GM18861 (cell line): Measurements from ENCODE around the gene TEPSIN.

Experiments
- ATAC-seq: cut with Tn5 transposase; IDR thresholded peaks from one replicate; pipeline ENCODE4 v1.9.1; 2021; ENCODE audit not compliant: unreplicated experiment

TEPSIN gene, protein sequence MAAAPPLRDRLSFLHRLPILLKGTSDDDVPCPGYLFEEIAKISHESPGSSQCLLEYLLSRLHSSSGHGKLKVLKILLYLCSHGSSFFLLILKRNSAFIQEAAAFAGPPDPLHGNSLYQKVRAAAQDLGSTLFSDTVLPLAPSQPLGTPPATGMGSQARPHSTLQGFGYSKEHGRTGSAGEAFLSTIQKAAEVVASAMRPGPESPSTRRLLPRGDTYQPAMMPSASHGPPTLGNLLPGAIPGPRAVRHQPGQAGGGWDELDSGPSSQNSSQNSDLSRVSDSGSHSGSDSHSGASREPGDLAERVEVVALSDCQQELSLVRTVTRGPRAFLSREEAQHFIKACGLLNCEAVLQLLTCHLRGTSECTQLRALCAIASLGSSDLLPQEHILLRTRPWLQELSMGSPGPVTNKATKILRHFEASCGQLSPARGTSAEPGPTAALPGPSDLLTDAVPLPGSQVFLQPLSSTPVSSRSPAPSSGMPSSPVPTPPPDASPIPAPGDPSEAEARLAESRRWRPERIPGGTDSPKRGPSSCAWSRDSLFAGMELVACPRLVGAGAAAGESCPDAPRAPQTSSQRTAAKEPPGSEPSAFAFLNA

GRCh38 chr17:81238815-81239713 lies at the start of gene TEPSIN, which contains the start of gene NDUFAF8:
TEPSIN (minus strand) TSS chr17:81239055; CDS start chr17:81239033, 22 bp downstream.
NDUFAF8 (plus strand) TSS chr17:81239318; CDS start chr17:81239364, 46 bp downstream.
- peak; percentile 85 for ATAC-seq

GRCh38 chr17:81287741-81288430 lies 49.0 kb upstream of the TEPSIN start:
- no peak for ATAC-seq

DNA sequence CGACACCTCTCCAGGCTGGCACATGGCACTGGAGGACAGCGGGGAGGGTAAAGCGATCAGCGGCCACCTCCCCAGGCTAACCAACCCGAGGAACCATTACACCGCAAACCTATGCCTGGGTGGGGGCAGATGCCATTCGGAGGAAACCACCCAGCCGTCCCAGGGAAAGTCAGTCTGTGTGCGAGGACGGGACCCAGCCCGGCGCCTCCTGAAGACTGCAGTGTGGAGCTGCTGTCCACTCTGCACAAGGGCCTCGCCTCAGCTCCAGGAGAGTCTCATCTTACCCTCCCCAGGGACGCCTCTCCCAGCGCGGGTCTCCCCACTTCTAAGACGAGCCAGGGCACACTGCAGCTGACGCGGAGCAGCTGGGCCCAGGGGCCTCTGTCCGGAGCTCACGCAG lies 48.3 kb upstream of the TEPSIN start:
- no peak for ATAC-seq

DNA sequence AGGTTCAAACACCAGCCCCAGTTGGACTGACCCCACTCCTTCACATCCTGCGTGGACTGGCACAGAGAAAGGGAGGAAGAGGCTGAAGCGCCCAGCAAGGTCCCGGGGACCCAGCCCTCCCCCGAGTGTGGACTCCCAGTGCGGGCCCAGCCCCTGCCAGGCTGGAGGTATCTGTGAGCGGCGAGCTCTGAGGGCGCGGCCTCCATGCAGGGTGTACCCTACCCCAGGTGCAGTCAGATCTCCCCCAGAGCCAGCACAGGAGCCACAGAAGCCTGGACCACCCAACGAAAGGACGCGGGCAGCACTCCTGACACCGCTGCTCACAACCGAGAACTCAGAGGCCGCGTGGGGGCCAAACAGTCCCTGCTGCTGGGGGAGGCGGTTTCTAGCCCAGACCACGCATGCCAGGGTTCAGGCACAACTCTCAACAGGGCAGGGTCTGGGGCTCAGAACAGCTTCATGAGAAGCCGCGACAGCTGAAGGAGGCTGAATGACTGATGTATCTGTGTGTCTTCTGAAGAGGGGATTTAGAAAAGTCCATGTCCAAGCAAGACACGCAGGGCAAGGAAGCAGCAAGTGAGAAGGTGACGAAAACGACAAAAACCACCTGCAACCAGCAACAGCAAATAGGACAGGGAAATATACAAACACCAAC lies 47.8 kb upstream of the TEPSIN start:
- no peak for ATAC-seq

DNA sequence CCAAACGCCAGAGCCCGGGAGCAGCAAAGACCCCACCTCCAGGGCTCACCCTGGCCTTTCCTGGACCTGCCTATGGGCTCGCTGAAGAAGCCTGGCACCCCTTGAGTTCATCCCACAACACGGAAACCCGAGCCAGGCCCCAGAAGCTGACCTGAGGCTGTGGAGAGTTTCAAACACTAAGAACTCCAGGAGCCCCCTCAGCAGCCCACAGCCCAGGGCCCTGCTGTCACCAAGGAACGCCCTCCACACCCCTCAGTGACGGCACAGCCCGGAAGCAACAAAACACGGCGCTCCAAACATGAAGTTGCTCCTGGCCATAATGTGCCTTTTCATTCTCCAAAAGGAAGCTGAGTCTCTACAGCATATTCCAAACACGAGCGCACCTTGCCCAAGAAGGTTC lies 47.0 kb upstream of the TEPSIN start:
- ATAC-seq, result no peak

DNA sequence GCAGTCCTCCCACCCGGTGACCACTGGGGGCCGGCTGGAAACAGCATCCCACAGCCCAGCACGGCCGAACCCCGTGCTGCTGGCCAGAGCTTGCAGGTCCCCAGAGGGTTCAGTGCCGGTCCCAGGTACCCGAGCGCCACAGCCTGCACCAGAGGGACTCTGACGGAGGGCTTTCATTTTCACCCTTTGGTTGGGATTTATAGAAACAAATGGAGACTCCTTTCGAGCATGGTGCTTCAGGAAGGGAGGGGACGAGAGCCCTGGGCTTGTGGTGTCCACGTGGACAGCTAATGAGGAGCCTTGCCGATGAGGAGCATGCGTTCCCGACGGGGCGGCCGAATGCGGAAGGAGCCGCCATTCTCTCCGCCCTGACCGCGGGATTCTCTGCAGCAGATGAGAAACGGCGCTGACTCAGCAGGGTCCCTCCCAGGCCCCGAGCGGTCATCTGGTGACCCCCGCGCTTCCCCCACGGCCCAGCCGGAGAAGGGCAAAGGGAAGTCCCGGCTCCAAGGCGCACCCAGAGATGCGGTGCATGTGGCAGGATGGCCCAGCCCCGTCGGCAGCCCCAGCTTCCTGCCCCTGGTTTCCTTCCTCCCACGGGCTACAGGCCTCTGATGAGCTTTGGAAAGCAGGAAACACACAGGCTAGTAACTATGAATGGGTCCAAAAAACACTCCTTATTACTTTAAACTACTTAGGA lies 46.5 kb upstream of the TEPSIN start:
- ATAC-seq, result no peak

DNA sequence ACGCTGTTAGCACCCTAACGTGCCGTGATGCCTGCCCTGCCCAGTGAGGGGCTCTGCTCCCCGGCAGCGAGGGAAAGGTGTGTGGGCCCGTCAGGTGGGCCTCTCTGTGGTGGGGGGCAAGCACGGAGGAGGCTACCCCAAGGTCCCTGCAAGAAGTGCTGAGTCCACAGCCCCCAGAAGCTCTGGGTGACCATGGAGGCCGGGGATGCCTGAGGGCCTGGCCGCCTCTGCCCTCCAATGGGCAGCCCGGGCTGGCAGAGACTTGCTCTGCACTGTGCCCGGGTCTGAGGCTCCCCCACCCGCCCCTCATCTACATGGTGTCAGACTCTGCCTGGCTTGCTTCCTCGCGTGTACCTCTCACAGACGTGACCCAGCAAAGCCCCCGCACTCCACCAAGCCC lies 44.0 kb upstream of the TEPSIN start:
- no peak for ATAC-seq

DNA sequence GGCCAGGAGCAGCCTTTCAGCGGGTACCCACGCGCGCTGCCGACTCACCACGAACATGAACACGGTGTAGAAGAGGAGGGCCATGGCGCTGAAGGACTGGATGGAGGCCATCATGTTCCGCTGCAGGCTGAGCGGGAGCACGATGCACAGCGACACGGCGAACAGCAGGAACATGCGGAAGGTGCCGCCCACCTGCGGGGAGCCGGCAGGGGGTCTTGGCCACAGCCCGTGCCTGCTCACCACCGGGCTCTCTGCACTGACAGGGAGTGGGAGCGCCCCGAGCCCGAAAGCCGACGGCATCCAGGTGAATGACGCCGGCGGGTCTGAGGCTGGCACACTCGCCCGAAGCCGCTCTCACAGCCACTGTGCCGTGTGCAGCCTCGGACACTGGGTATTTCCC lies 43.3 kb upstream of the TEPSIN start:
- no peak for ATAC-seq

DNA sequence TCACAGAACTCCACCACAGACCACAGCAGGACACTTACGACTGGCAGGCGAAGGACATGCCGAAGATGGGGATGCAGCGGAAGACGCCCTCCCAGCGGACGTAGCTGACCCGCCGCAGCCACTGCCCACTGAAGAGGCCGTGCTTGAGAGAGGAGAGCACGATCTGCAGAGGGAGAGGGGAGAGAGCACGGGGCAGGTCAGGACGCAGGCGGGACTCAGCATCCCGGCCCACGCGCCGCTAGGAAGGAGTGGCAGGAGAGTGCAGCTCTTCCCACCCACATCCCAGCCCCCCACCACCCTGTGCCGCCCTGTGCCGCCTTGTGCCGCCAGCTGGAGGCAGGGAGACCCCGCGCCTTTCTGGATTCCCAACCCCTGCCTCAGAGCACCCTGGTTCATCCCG lies 41.7 kb upstream of the TEPSIN start:
- no peak for ATAC-seq

DNA sequence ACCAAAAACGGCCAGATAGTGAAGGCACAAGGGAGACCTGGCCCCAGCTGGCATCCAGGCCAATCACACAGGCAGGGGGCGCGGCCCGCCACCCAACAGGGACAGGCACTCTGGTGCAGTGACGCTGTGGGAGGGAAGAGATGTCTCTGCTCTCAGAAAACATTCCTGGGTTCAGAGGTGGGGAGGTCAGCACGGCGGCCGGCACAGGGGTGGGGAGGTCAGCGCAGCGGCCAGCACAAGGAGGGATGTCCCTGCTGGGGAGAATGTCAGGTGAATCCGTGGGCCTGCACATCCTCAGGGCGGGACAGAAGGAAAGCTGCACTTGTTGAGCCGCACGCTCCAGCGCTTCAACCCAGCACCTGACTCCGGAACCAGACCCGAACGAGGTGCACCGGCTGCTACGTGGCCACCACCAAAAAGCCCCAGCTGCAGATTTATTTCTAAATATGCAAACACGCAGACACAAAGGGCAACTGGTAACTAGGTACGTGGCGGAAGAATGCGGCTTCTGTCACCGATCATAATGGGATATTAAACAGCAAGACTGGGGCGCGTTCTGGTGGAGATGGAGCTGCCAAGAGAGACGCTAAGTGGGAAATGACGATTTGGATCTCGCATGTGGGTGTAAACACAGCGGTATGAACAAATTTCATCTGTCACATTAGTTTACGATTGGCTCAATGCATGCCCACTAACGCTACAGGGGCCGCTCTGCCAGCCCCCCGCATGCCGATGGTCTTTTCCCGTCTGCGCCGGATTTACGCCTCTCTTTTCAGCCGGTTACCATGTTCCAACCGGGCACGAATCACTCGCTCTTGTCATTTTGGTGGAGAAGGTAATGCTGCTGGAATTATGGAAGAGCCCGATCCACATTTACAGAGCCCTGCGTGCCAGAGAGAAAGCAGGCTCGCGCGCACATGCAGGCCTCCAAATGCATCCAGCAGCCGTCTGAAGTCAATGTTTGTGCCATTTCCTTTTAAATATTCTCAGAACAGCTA lies 40.7 kb upstream of the TEPSIN start:
- ATAC-seq, result no peak

GRCh38 chr17:81278831-81279230 lies 40.0 kb upstream of the TEPSIN start:
- ATAC-seq, result no peak

DNA sequence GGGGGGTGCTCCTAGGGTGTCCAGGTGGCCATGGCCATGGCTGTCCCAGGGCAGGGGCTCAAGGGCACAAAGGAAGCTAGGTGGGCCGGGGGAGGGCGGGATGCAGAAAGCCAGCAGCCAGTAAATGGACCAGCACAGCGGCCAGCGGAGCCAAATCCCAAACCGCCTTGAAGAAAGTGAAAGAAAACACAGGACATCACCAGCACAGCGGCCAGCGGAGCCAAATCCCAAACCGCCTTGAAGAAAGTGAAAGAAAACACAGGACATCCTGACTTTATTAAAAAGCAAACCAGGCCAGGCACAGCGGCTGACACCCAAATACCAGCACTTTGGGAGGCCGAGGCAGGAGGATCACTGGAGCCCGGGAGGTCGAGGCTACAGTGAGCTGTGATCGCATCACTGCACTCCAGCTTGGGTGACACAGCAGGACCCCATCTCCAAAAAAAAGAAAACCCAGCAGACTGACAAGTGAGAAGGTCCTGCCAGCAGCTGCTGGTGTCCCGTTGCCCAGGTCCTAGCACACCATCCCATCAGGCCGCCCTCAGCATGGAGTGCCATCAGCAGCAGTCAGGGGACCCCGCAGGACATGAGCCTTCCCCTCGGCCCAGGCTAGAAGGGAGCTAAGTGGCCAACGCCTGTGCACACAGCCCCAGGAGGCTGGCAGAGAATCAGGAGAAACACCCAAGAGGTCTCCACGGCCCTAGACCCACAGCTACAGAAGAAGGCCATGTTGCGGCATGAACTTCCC lies 39.3 kb upstream of the TEPSIN start:
- no peak for ATAC-seq

DNA sequence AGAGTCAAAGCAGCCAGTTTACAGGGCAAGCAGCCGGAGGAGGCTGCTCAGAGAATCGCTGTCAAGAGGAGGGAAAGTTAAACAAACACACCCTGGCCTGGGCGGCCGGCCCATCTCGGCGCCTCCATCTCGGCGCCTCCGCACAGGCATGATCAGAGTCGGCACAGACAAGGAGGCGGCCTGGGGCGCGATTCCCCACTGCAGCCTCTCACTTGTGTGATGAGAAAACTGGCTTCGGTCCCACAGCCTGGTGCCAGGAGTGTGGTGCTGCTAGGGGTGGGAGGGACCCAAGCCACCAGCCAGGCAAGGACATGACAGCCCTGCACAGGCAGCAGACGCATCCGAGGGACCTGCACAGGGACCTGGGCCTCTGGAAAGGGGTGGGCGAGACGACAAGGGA lies 38.6 kb upstream of the TEPSIN start:
- no peak for ATAC-seq

GRCh38 chr17:81276781-81277180 lies 37.9 kb upstream of the TEPSIN start:
- ATAC-seq, result no peak

DNA sequence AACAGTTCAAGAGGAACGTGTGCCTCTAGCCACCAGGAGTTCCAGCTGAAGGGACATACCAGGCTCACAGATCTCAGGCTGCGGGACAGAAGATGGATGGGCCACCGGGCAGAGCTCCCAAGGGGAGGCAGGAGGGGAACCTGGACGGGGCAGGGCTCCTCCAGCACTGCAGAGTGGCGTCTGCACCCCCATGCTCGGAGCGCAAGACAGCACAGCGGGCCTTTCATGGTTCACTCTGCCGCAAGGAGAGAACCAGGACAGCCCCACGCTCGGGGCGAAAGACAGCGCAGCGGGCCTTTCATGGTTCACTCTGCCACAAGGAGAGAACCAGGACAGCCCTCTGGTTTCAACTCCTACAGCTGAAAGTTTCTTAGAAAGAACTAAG lies 35.6 kb upstream of the TEPSIN start:
- ATAC-seq, result no peak

- ATAC-seq, result no peak
Observed at GRCh38 chr17:81273698-81274470, 35.0 kb upstream of the TEPSIN start.

DNA sequence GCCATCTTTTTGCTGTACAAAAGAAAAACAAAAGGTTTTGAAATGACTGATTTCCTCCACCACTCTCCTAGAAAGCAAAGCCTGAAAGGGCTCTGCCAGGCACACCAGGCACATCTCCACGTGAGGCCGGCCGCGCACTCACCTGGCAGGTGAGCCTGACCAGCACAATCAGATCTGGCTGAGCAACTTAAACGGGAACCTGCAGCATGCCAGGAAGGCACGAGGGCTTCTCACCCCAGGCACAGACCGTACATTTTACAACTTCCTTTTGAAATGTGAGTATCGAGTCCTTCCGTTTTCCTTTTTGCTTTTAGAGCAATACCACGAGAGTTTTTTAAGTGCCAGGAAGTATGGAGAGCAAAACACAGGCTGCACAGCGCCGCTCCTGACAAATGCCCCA lies 33.8 kb upstream of the TEPSIN start:
- ATAC-seq, result no peak
